Cardiac fibroblast (primary cell): ENCODE data around the gene OSBPL5.

ENCODE experiments used
- DNase-seq, 2 donors: peaks; one replicate each; pipeline versions ENCODE4 v3.0.0 to v3.0.0-alpha.2; 2010; ENCODE audit warnings: low read depth in 2 of 2
- H3K4me3 ChIP-seq, 2 donors: replicated peaks in 1 of 2; 1 replicate in 1 of 2; 2 replicates in 1 of 2; pipeline ENCODE4 v1.5.1; 2011; ENCODE audit warnings: low read depth in 2 of 2, low read length in 2 of 2, mild to moderate bottlenecking in 2 of 2, moderate library complexity in 1 of 2
- CTCF ChIP-seq: IDR thresholded peaks from one replicate; pipeline ENCODE4 v1.5.1; 2011; ENCODE audit warnings: low read depth, mild to moderate bottlenecking, low read length, inconsistent platforms

Gene OSBPL5

GRCh38 chr11:3135481-3136440 lies 29.3 kb downstream of the OSBPL5 start:
- no peak overlapping the region for H3K4me3 ChIP-seq
- no peak for TF ChIP-seq CTCF
- DNase-seq = no peak

GRCh38 chr11:3134651-3135480 lies 30.2 kb downstream of the OSBPL5 start:
- H3K4me3 ChIP-seq = no peak overlapping the region
- TF ChIP-seq CTCF = no peak
- no peak for DNase-seq

- no peak for TF ChIP-seq CTCF
- H3K4me3 ChIP-seq = no peak overlapping the region
- no peak for DNase-seq
These were observed 30.9 kb downstream of the OSBPL5 start for GRCh38 chr11:3134218-3134621.

GRCh38 chr11:3133261-3134217 lies 31.6 kb downstream of the OSBPL5 start:
- DNase-seq = no peak
- TF ChIP-seq CTCF = no peak
- H3K4me3 ChIP-seq = no peak overlapping the region

- no peak for TF ChIP-seq CTCF
- H3K4me3 ChIP-seq = no peak overlapping the region
- DNase-seq = no peak
These were observed 32.3 kb downstream of the OSBPL5 start for GRCh38 chr11:3132831-3133260.

- no peak overlapping the region for H3K4me3 ChIP-seq
- no peak for TF ChIP-seq CTCF
- DNase-seq = no peak
These were observed 32.8 kb downstream of the OSBPL5 start for GRCh38 chr11:3132271-3132781.
